Bronchial epithelial cell (primary cell): ENCODE measurements around the gene LDLRAD1. TPM values are rescaled to one million over a fixed set of nuclear protein-coding genes. Genes with fewer than 3 reads are reported as not detected.

Experiments used
- DNase-seq: peaks from one replicate; pipeline ENCODE4 v3.0.0-alpha.2; 2010; ENCODE audit warnings: low read depth
- FAIRE-seq: peaks from 2 replicates; lab custom pipeline; 2011; peaks lifted over from hg19 to GRCh38; lab: Jason Lieb, UNC
- H3K27me3 ChIP-seq: 2 replicates; pipeline ENCODE4 v1.5.1; 2011; ENCODE audit warnings: low read length; ENCODE audit not compliant: control insufficient read depth, insufficient read depth
- H3K36me3 ChIP-seq: 2 replicates; pipeline ENCODE4 v1.5.1; 2011; ENCODE audit warnings: low read length; ENCODE audit not compliant: control insufficient read depth, insufficient read depth
- H3K4me3 ChIP-seq: 2 replicates; pipeline ENCODE4 v1.5.1; 2011; ENCODE audit warnings: mild to moderate bottlenecking, low read depth, low read length, control low read depth
- total RNA-seq: library from RNA; depleted of rRNA; stranded (reverse); fragments of >200 nt; gene quantifications from 2 replicates; pipeline ENCODE4 v1.2.1, GENCODE V29; 2014
- TF ChIP-seq, protein P1 (sequence below): IDR thresholded peaks from 2 replicates; pipeline ENCODE4 v1.5.1; 2011; ENCODE audit warnings: mild to moderate bottlenecking, moderate library complexity, low read length, control low read depth, inconsistent platforms; ENCODE audit not compliant: insufficient read depth, severe bottlenecking

Gene LDLRAD1
- total RNA-seq, 1 donor from 2014 or later = 0.26 TPM

DNA sequence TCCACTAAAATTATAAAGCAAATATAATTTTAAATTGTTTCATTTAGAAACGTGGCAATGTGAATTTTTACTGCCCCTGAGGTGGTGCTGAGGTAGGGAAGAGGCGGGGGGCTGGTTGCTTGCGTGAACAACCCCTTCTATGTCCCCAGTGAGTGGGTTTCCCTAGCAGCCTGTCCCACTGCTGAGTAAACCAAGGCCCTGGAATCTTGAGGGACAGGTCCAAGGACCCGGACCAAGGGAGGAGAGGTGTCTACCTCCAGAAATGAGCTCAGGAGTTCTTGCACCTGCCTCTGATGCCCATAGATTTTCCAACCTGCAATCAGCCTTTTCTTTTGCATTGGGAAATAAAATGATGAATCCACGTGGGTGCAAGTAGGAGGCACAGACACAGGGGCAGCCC lies 649 bp upstream of the LDLRAD1 start:
- Histone ChIP-seq H3K36me3 (no peaks in the 10 kb centered on the region), H3K4me3 (no peak overlapping the region), H3K27me3 (no peaks in the 10 kb centered on the region)
- DNase-seq = no peak
- no peak for FAIRE-seq
- TF ChIP-seq, protein P1, sequence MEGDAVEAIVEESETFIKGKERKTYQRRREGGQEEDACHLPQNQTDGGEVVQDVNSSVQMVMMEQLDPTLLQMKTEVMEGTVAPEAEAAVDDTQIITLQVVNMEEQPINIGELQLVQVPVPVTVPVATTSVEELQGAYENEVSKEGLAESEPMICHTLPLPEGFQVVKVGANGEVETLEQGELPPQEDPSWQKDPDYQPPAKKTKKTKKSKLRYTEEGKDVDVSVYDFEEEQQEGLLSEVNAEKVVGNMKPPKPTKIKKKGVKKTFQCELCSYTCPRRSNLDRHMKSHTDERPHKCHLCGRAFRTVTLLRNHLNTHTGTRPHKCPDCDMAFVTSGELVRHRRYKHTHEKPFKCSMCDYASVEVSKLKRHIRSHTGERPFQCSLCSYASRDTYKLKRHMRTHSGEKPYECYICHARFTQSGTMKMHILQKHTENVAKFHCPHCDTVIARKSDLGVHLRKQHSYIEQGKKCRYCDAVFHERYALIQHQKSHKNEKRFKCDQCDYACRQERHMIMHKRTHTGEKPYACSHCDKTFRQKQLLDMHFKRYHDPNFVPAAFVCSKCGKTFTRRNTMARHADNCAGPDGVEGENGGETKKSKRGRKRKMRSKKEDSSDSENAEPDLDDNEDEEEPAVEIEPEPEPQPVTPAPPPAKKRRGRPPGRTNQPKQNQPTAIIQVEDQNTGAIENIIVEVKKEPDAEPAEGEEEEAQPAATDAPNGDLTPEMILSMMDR = no peak

DNA sequence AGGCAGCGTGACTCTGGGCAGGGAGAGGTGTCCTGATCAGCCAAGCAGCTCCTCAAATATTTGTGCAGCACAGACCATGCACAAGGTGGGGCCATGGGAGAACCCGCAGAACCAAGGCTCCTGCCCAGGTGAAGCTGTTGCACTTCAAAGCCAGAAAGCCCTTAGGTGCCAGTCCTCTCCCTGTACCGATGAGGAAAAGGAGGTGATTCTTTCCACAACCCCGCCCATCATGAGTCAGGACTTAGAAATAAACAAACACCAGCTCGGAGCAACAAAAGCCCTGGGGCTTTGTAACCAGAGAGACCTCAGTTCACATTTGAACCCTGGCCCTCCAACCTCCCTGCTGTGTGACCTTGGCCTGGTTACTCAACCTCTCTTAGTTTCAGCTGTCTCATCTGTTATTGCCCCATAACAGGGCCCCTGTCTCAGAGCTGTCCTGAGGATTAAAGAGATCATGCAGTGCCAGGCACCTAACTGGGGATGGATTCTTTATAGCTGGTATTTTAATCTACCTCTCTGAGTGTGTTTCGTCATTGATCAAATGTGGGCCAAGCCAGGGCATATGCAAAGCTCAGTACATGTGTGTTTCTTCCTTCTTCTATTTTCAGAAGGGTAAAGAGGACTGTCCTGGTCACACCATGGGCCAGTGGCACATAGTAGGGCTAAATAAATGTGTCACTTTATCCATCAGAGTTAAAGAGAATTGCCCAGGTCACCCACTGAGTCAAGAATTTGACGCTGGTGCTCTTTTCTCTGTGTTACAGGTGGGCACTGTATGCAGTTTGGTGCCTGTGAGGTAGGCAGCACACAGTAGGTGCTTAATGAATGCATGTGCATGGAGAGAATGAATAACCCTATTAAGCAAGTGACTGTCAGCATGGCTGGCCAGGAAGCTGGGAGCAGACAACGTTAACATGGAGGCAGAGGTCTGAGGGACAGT lies 1.4 kb downstream of the LDLRAD1 start:
- H3K36me3 ChIP-seq = no peaks in the 10 kb centered on the region
- FAIRE-seq (peak; percentile 93), DNase-seq (peak; percentile 89)
- H3K27me3 ChIP-seq = no peaks in the 10 kb centered on the region
- no peak overlapping the region for H3K4me3 ChIP-seq
- TF ChIP-seq, protein P1 = no peak

DNA sequence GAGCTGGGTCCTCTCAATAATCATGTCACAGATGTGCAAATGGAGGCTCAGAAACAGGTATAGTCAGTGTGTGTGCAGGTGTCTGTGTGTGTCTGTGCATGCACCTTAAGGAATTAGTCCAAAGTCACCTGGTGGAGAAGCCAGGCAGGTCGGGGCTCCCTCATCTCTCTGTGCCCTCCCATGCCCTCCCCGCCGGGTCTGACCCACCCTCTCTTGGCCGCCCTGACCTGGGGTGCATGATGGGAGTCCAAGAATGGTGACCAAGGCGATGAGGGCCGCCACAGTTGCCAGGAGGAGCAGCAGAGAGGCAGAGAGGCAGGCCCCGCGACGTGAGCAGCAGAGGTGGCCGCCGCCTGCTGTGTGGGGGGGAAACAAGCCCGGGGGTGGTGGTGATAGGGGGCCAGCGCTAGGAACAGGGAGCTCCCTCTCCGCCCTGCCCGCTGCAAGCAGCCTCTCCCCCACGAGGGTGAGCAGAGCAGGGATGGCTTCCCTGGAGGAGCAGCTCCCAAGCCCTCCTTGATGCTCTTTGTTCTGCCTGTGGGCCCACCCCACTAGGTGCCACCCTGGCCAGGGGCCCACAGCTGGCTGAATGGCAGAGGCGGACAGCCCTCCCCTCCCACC lies 3.9 kb downstream of the LDLRAD1 start:
- TF ChIP-seq, protein P1 = no peak
- Histone ChIP-seq H3K27me3 (peaks cover 2% of the 10 kb centered on the region), H3K4me3 (no peak overlapping the region), H3K36me3 (no peaks in the 10 kb centered on the region)
- DNase-seq = no peak
- FAIRE-seq = no peak

DNA sequence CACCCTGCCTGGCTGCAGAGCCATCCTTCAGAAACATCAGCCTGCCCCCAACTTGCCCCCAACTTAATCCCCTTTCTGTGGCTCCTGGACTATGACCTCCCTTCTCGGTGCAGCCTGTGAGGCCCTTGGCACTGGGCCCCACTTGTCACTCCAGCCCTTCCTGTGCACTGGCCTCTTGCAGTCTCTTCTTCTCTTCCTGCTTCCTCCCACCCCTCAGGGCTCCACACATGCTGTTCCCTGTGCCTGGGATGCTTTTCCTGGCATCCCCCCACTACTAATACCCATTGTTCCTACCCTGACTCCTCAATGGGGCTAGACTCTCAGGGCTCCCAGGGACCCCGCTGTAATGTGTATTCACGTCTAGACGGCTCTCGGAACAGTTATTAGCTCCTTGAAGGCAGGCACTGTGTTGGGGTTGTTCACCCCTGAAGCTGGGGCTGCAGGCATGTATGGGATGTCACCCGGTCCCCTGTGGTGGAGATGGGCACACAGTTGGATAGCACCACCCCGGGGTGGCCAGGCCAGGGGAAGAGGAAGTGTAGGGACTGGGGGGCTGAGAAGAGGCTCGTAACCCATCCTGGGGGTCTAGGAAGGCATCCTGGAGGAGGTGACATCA lies 4.5 kb downstream of the LDLRAD1 start:
- FAIRE-seq (no peak), DNase-seq (no peak)
- no peak overlapping the region for H3K4me3 ChIP-seq
- TF ChIP-seq, protein P1 = no peak
- peaks cover 6% of the 10 kb centered on the region for H3K27me3 ChIP-seq
- H3K36me3 ChIP-seq = no peaks in the 10 kb centered on the region

DNA sequence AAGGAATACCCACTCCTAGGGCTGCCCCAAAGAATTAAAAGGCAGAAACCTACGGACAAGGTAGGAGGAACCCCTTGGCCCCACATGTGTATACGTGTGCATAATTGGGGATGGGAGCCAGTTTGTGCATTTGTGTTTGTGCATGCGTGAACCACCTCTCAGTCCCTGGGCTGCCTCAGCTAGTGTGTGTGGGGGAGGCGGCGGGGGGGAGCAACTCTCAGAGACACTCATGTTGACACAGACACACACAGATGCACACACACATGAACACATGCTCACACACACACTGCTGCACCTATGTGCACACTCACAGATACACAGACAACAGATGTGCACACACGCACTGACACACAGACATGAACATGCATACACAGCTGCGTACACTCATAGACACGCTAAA lies 5.1 kb downstream of the LDLRAD1 start:
- Histone ChIP-seq H3K36me3 (no peaks in the 10 kb centered on the region), H3K27me3 (peaks cover 11% of the 10 kb centered on the region), H3K4me3 (no peak overlapping the region)
- DNase-seq (no peak), FAIRE-seq (no peak)
- TF ChIP-seq, protein P1 = no peak
